DMS53 (cell line): ENCODE data around the gene CDH4.

ENCODE experiments used
- DNase-seq: peaks from one replicate; lab custom pipeline; 2025; lab: John Stamatoyannopoulos, UW

Gene CDH4

DNA sequence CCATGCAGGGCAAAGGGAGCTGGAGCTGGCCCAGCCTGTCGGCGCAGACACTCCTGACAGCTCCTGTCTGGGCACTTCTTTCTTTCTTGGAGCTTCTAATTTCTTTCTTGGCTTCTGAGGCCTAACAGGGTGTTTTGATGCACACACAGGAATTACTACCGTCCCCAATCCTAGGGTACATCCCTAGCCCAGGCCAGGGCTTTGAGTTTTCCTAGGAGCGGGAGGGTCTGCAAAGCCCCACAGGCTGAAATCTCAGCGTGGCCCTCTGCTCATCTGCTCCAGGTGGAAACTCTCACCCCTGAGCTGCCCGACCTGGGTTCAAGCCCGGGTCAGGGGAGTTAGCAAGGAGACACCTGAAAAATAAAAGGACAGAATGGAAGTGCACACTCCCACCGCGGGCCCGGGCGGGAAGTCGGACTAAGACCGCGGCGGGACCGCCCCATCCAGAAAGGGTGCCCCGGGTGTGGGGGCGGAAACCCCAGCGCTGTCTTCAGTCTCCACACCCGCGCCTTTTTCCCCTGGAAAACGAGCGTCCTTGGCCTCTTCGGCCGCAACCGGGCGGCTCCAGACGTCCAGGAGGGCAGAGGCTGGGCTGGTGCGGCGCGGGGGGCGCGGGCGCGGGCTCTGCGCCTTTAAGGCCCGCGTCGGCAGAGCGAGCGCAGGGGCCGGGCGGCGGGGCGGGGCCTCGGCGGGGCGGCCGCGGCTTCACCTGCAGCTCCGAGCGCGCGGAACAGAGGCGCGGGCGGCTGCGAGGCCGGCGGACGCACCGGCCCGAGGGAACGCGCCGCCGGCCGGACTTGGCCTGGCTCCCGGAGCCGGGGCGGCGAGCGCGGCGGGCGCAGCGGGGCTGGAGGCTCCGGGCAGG lies at the start of gene CDH4:
CDH4 (plus strand) TSS at position 733 of the 865 bp plus-strand sequence.
- DNase-seq, result no peak

GRCh38 chr20:61203320-61203719 lies 48.7 kb upstream of the CDH4 start:
- no peak for DNase-seq

- no peak for DNase-seq
Measured at GRCh38 chr20:61204206-61204605, 47.9 kb upstream of the CDH4 start.

GRCh38 chr20:61205769-61206168 lies 46.3 kb upstream of the CDH4 start:
- DNase-seq, result no peak

- no peak for DNase-seq
Measured at GRCh38 chr20:61210862-61211261, 41.2 kb upstream of the CDH4 start.

GRCh38 chr20:61217848-61218247 lies 34.2 kb upstream of the CDH4 start:
- DNase-seq, result no peak

GRCh38 chr20:61219021-61219431 lies 33.0 kb upstream of the CDH4 start:
- DNase-seq, result no peak

DNA sequence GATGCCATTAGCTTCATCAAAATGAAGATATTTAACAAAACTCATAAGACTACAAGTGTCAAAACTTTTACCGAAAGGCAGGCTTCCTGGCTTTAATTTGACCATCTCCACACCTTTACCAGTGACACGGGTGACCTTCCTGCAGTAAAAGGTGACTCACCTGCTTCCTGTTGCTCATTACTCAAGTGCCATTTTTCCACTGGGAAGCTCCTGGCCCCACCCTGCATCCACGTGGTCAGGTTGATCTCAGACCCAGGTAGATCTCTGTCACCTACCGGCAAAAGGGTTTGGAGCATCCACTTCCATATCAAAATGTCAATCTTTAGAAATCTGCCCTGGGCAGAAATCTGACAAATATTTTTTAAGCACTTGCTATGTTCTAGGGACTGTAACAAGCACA lies 31.9 kb upstream of the CDH4 start:
- no peak for DNase-seq

- DNase-seq, result no peak
Measured at GRCh38 chr20:61220626-61221325, 31.3 kb upstream of the CDH4 start.

DNA sequence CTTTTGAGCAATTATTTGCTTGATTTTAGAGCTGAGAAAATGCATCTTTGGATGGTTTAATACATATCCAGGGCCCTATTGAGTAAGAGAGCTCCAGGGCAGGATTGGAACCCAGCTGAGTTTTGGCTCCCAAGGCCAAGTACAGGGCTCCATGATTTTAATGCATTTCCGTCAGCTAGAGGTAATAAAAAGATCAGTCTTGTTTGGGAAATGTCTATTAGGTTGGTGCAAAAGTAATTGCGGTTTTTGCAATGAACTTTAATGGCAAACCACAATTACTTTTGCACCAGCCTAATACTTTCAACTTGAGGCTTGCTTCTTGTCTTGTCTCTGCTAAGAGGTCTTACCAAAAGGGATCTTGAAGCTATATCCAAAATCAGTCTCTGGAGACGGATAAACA lies 29.4 kb upstream of the CDH4 start:
- no peak for DNase-seq

- DNase-seq, result no peak
Measured at GRCh38 chr20:61223121-61223520, 28.9 kb upstream of the CDH4 start.

GRCh38 chr20:61230166-61230565 lies 21.9 kb upstream of the CDH4 start:
- DNase-seq, result no peak

DNA sequence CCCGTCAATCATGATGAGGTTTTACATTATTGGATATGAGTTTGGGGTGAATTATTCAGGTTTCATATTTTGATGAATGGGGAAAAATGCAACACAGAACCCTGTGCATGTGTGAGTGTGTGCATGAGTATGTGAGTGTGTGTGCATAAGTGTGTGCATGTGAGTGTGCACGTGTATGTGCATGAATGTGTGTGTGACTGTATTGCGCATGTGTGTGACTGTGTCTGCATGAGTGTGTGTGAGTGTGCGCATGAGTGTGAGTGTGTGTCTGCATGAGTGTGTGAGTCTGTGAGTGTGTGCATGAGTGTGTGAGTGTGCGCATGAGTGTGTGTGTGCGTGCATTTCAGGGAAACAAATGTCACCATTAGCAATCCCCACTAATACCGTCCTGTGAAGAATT lies 18.5 kb upstream of the CDH4 start:
- no peak for DNase-seq

DNA sequence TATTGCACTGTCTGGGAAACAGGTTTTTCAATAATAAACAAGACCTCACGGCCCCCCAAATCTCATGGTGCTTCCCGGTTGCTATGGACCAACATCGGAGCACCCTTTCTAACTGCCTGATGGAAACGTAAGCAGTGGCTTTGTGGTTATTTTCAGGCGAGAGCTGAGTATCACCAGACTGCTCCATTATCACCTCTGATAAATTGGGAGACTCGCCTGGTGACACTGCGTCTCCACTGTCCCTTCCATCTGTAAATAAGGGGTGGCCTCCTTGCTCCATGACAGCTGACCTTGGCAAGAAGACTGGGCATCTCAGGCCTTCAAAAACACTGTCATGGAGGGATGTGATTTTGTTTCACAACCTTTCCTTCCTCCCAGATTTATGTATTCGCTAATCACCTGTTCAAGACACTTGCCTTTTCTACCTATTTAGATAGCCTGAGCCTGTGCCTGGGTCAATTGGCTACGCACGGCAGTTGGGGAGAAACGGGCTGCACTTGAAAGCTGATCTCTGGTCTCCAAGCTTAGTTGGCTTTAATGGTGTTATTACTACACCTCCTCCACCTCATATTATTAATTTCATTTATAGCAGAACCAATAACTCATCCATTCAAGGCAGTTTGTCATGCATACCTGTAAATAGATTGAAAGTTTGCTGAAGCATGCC lies 17.7 kb upstream of the CDH4 start:
- no peak for DNase-seq

DNA sequence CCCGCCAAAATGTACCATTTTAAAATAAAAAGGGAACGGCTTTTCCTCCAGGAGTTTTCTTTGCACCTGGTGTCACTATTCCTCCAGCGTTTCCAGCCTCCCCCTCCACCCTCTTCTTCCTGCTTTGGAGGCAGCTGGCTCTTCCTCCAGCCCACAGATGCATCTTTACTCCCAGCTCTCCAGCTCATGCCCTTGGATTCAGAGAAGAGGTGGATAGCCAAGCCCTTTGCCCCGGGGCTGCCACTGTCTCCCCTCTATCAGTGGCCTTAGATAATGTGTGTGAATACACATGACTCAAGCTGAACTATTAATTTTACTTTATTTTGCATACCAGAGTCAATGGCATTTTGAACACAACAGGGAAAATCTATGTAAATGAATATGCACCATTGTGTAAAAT lies 15.3 kb upstream of the CDH4 start:
- DNase-seq, result no peak

- no peak for DNase-seq
Measured at GRCh38 chr20:61238813-61239212, 13.2 kb upstream of the CDH4 start.

- no peak for DNase-seq
Measured at GRCh38 chr20:61240814-61241213, 11.2 kb upstream of the CDH4 start.

GRCh38 chr20:61244213-61244612 lies 7.8 kb upstream of the CDH4 start:
- DNase-seq, result no peak

GRCh38 chr20:61246269-61246668 lies 5.8 kb upstream of the CDH4 start:
- DNase-seq, result no peak

GRCh38 chr20:61249626-61250025 lies 2.4 kb upstream of the CDH4 start:
- DNase-seq, result no peak

- DNase-seq, result no peak
Measured at GRCh38 chr20:61252601-61253263, 671 bp downstream of the CDH4 start.

DNA sequence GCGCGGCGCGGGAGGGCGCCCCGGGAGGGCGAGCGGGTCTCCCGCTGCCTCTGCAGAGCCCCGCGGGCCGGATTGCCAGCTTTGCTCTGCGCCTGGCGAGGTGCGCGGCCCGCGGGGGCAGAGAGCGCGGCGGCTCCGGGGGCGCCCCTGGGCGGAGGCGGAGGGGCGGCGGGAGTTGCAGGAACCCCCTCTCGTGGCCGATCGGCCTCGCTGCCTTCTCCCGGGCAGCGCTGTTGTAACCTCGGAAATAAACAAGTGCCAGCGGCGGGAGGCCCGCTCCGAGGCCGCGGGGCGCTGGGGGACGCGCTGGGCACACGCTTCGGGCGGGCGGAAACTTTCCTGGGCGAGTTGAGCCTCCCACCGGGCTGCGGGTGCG lies 1.2 kb downstream of the CDH4 start:
- DNase-seq, result no peak
